ENCODE measurements around the gene SCFD2. TPM values are rescaled to one million over a fixed set of nuclear protein-coding genes. Genes with fewer than 3 reads are reported as not detected.
A peak's percentile ranks its signal among the peaks of the same experiment; 100 is the strongest.

The SCFD2 gene
- total RNA-seq, 1 experiment from 2014 or later = 12.4 TPM

DNA sequence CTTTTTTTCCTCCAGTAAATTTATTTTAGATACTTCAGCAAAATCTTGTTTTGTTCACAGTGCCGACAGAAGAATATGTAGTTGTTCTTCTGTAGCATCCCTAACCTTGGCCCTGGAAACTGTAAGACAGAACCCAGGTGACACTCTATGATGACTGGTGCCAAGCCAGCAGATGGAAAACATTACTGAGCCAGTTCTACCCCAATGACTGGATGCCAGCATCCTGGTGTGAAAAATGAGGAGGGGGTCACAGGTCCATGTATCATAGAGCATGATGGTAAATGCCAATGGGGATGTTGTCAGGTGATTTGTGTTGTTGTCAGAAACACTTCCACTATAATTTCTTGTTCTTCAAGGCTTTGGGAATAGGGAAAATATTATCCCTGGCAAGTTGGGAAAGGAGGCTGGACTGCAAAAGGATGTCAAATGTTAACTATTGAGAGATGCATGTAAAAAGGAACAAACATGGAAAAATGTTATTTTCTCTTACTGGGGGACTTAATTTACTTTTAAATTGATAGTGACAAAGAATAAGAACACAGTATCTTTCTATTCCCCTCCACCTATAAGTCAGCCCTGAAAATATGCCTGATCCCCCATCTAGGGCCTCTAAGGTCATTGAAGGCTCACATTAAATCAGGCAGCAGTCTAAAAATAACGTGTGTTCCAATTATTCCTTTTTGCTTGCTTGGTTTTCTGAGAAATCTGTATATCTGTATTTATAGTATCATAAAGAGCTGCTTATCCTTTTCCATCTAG lies 343.9 kb downstream of the SCFD2 start:
- Mint-ChIP-seq H3K27ac (no peak overlapping the region), H3K4me3 (no peak overlapping the region), H3K27me3 (ENCODE audit: low read depth) (no peaks in the 10 kb centered on the region), H3K4me1 (peaks cover 13% of the 10 kb centered on the region), H3K9me3 (no peaks in the 10 kb centered on the region), H3K36me3 (no peaks in the 10 kb centered on the region)
- ATAC-seq (no peak), DNase-seq (ENCODE audit: low spot score) (no peak)
- TF ChIP-seq NR1H2 (CRISPR knock-in tag; IDR thresholded peaks at IDR 0.05) = no peak
- TF ChIP-seq OVOL2 (CRISPR knock-in tag; IDR thresholded peaks at IDR 0.05; ENCODE audit: borderline replicate concordance) = no peak
- TF ChIP-seq, protein P1, sequence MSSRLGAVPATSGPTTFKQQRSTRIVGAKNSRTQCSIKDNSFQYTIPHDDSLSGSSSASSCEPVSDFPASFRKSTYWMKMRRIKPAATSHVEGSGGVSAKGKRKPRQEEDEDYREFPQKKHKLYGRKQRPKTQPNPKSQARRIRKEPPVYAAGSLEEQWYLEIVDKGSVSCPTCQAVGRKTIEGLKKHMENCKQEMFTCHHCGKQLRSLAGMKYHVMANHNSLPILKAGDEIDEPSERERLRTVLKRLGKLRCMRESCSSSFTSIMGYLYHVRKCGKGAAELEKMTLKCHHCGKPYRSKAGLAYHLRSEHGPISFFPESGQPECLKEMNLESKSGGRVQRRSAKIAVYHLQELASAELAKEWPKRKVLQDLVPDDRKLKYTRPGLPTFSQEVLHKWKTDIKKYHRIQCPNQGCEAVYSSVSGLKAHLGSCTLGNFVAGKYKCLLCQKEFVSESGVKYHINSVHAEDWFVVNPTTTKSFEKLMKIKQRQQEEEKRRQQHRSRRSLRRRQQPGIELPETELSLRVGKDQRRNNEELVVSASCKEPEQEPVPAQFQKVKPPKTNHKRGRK (CRISPR knock-in tag; IDR thresholded peaks at IDR 0.05; ENCODE audit: borderline replicate concordance) = no peak
- TF ChIP-seq, protein P2, sequence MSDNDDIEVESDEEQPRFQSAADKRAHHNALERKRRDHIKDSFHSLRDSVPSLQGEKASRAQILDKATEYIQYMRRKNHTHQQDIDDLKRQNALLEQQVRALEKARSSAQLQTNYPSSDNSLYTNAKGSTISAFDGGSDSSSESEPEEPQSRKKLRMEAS (CRISPR knock-in tag; IDR thresholded peaks at IDR 0.05) = no peak
- no peak for TF ChIP-seq RORB (CRISPR knock-in tag; IDR thresholded peaks at IDR 0.05)
- TF ChIP-seq PRRX2 (CRISPR knock-in tag; IDR thresholded peaks at IDR 0.05) = no peak
- no peak for TF ChIP-seq CREM (CRISPR knock-in tag; IDR thresholded peaks at IDR 0.05)
- TF ChIP-seq TEAD1 (CRISPR knock-in tag; IDR thresholded peaks at IDR 0.05) = no peak
- no peak for TF ChIP-seq SOX15 (CRISPR knock-in tag; IDR thresholded peaks at IDR 0.05)
- no peak for TF ChIP-seq TCF7 (CRISPR knock-in tag; IDR thresholded peaks at IDR 0.05; ENCODE audit: low read depth)
- no peak for TF ChIP-seq HMGA2 (CRISPR knock-in tag; IDR thresholded peaks at IDR 0.05)
- ChIA-PET CTCF (no interaction called here), POLR2A (no interaction called here)

DNA sequence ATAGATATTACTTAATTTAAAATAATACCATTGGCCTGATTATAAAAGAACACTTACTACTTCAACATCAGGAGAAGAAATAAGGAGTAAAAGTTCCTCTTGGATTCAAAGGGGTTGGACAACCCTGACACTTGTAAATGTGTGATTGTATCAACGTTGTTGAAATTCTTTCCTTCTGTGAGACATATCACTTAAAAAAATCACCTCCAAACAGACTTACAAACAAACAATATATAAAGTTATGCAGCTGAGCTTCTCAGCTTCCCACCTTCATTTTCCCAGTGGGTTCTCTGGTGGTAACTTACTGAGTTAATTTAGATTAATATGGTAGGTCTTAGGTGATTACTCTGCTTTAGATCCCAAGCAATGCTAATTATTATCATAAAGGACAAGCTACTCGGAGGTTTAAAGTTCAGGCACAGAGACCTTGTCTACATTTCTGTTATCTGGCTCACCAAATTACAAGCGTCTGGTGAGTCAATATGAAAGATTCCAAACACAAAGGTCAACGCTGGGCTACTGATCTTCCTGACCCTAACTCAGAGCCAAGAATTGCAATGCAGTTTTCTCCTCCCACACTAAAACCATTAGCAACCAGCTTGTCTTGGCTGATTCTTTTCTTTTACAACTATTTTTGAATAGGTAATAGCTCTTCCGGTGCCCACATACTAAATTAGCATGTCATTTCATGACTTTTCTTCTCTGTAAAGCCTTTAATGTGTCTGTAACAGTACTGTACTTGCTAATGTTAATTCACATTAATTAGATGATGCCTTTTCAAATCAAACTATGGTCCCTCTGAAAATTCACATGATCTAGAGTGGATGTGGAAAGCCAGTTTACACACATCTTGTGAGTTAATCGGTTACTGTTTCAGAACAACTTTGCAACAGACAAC lies 346.1 kb downstream of the SCFD2 start:
- Mint-ChIP-seq H3K27ac (no peak overlapping the region), H3K27me3 (ENCODE audit: low read depth) (no peaks in the 10 kb centered on the region), H3K9me3 (no peaks in the 10 kb centered on the region), H3K4me1 (peaks cover 3% of the 10 kb centered on the region; the same call in 1 of the 2 replicates), H3K36me3 (no peaks in the 10 kb centered on the region), H3K4me3 (no peak overlapping the region)
- POLR2A ChIA-PET = no interaction called here
- no peak for DNase-seq (ENCODE audit: low spot score)
- CTCF ChIA-PET = interaction anchor here (1.5 to 2.2 kb wide), 2 partner anchors 1213 to 1214 kb away, joined by 5 to 9 read pairs; no protein-coding TSS in a partner anchor
- TF ChIP-seq ZNF416 (CRISPR knock-in tag; IDR thresholded peaks at IDR 0.05) (no peak), NR3C1 (CRISPR knock-in tag; conservative IDR thresholded peaks at IDR 0.05; ENCODE audit: low read depth) (no peak), GABPB1 (CRISPR knock-in tag; IDR thresholded peaks at IDR 0.05) (peak; percentile 39; the same call in 1 of the 2 replicates)
- TF ChIP-seq, protein P3, sequence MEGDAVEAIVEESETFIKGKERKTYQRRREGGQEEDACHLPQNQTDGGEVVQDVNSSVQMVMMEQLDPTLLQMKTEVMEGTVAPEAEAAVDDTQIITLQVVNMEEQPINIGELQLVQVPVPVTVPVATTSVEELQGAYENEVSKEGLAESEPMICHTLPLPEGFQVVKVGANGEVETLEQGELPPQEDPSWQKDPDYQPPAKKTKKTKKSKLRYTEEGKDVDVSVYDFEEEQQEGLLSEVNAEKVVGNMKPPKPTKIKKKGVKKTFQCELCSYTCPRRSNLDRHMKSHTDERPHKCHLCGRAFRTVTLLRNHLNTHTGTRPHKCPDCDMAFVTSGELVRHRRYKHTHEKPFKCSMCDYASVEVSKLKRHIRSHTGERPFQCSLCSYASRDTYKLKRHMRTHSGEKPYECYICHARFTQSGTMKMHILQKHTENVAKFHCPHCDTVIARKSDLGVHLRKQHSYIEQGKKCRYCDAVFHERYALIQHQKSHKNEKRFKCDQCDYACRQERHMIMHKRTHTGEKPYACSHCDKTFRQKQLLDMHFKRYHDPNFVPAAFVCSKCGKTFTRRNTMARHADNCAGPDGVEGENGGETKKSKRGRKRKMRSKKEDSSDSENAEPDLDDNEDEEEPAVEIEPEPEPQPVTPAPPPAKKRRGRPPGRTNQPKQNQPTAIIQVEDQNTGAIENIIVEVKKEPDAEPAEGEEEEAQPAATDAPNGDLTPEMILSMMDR (IDR thresholded peaks at IDR 0.05) = no peak
- TF ChIP-seq, protein P4, sequence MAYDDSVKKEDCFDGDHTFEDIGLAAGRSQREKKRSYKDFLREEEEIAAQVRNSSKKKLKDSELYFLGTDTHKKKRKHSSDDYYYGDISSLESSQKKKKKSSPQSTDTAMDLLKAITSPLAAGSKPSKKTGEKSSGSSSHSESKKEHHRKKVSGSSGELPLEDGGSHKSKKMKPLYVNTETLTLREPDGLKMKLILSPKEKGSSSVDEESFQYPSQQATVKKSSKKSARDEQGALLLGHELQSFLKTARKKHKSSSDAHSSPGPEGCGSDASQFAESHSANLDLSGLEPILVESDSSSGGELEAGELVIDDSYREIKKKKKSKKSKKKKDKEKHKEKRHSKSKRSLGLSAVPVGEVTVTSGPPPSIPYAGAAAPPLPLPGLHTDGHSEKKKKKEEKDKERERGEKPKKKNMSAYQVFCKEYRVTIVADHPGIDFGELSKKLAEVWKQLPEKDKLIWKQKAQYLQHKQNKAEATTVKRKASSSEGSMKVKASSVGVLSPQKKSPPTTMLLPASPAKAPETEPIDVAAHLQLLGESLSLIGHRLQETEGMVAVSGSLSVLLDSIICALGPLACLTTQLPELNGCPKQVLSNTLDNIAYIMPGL (CRISPR knock-in tag; IDR thresholded peaks at IDR 0.05) = no peak
- TF ChIP-seq, protein P5, sequence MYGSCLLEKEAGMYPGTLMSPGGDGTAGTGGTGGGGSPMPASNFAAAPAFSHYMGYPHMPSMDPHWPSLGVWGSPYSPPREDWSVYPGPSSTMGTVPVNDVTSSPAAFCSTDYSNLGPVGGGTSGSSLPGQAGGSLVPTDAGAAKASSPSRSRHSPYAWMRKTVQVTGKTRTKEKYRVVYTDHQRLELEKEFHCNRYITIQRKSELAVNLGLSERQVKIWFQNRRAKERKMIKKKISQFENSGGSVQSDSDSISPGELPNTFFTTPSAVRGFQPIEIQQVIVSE (CRISPR knock-in tag; IDR thresholded peaks at IDR 0.05; ENCODE audit: borderline replicate concordance) = no peak
- TF ChIP-seq, protein P6, sequence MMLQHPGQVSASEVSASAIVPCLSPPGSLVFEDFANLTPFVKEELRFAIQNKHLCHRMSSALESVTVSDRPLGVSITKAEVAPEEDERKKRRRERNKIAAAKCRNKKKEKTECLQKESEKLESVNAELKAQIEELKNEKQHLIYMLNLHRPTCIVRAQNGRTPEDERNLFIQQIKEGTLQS (CRISPR knock-in tag; conservative IDR thresholded peaks at IDR 0.05) = no peak
- ATAC-seq = no peak

All from WTC11 (cell line).